Endothelial cell (in vitro differentiated cells): ENCODE data around the gene DLGAP1. TPM values are rescaled to one million over a fixed set of nuclear protein-coding genes. Genes with fewer than 3 reads are reported as not detected.

Experiments used
- DNase-seq: peaks from one replicate; pipeline ENCODE4 v3.0.0; 2021; ENCODE audit warnings: low spot score
- H3K27ac Mint-ChIP-seq: one replicate; pipeline ENCODE4 v1.8.0; 2021; ENCODE audit warnings: mixed read lengths, inconsistent platforms; ENCODE audit not compliant: unreplicated experiment
- H3K27me3 Mint-ChIP-seq: one replicate; pipeline ENCODE4 v1.8.0; 2021; ENCODE audit warnings: mild to moderate bottlenecking, moderate library complexity, mixed read lengths, inconsistent platforms; ENCODE audit not compliant: unreplicated experiment
- H3K36me3 Mint-ChIP-seq: one replicate; pipeline ENCODE4 v1.8.0; 2021; ENCODE audit warnings: mild to moderate bottlenecking, low read depth, mixed read lengths, inconsistent platforms; ENCODE audit not compliant: unreplicated experiment
- H3K4me1 Mint-ChIP-seq: one replicate; pipeline ENCODE4 v1.8.0; 2021; ENCODE audit warnings: mild to moderate bottlenecking, mixed read lengths, inconsistent platforms; ENCODE audit not compliant: unreplicated experiment
- H3K4me3 Mint-ChIP-seq: one replicate; pipeline ENCODE4 v1.8.0; 2021; ENCODE audit warnings: mild to moderate bottlenecking, mixed read lengths, inconsistent platforms; ENCODE audit not compliant: unreplicated experiment
- H3K9me3 Mint-ChIP-seq: one replicate; pipeline ENCODE4 v1.8.0; 2021; ENCODE audit warnings: mixed read lengths, inconsistent platforms; ENCODE audit not compliant: unreplicated experiment
- CTCF ChIP-seq: fragments of 200-600 bp; sonication (generic); IDR thresholded peaks from one replicate; pipeline ENCODE4 v1.5.0; 2021; ENCODE audit warnings: antibody characterized with exemption; ENCODE audit not compliant: unreplicated experiment
- total RNA-seq: library from RNA; stranded (reverse); fragmentation: NEBNext Ultra II Directional; extraction: Animal tissue kit (Norgen Biotek cat#: 25700); gene quantifications from one replicate; pipeline ENCODE4 v1.2.1, GENCODE V29; 2021; ENCODE audit not compliant: unreplicated experiment

The DLGAP1 gene
- total RNA-seq, 1 donor from 2014 or later = 1.8 TPM

GRCh38 chr18:3481696-3482210 is 973.4 kb downstream of the DLGAP1 start:
- H3K4me3 Mint-ChIP-seq = no peak overlapping the region
- peaks cover 5% of the 10 kb centered on the region for H3K36me3 Mint-ChIP-seq
- no peak overlapping the region for H3K27ac Mint-ChIP-seq
- H3K9me3 Mint-ChIP-seq = no peaks in the 10 kb centered on the region
- peak; percentile 43 for TF ChIP-seq CTCF
- DNase-seq = peak; percentile 39
- H3K27me3 Mint-ChIP-seq = peaks cover 3% of the 10 kb centered on the region
- H3K4me1 Mint-ChIP-seq = peaks cover 14% of the 10 kb centered on the region

GRCh38 chr18:3480827-3481573 is 974.1 kb downstream of the DLGAP1 start:
- DNase-seq = no peak
- Mint-ChIP-seq H3K27me3 (peaks cover 5% of the 10 kb centered on the region), H3K36me3 (peaks cover 5% of the 10 kb centered on the region), H3K9me3 (no peaks in the 10 kb centered on the region), H3K4me1 (peaks cover 10% of the 10 kb centered on the region), H3K4me3 (peak overlapping the region; percentile 11), H3K27ac (no peak overlapping the region)
- no peak for TF ChIP-seq CTCF

- Mint-ChIP-seq H3K36me3 (peaks cover 7% of the 10 kb centered on the region), H3K27ac (no peak overlapping the region), H3K4me1 (peaks cover 10% of the 10 kb centered on the region), H3K9me3 (no peaks in the 10 kb centered on the region), H3K4me3 (no peak overlapping the region), H3K27me3 (peaks cover 5% of the 10 kb centered on the region)
- DNase-seq = no peak
- TF ChIP-seq CTCF = no peak
Observed at GRCh38 chr18:3479978-3480509, 975.1 kb downstream of the DLGAP1 start.

- Mint-ChIP-seq H3K4me1 (peaks cover 8% of the 10 kb centered on the region), H3K36me3 (peaks cover 22% of the 10 kb centered on the region), H3K27me3 (peaks cover 5% of the 10 kb centered on the region), H3K9me3 (peaks cover 3% of the 10 kb centered on the region), H3K27ac (peak overlapping the region; percentile 59), H3K4me3 (peak overlapping the region; percentile 25)
- DNase-seq = no peak
- no peak for TF ChIP-seq CTCF
Observed at GRCh38 chr18:3478262-3478978, 976.7 kb downstream of the DLGAP1 start.
